T1000 (cell line): ENCODE results near the gene BAIAP2.

Experiments used
- DNase-seq: peaks from one replicate; lab custom pipeline; 2025; ENCODE audit warnings: mixed read lengths; lab: John Stamatoyannopoulos, UW

Gene BAIAP2

GRCh38 chr17:81110488-81111040 is 75.6 kb downstream of the BAIAP2 start:
- DNase-seq: no peak

GRCh38 chr17:81111066-81111465 is 76.1 kb downstream of the BAIAP2 start:
- no peak for DNase-seq

GRCh38 chr17:81112450-81112849 is 77.5 kb downstream of the BAIAP2 start:
- DNase-seq: no peak

GRCh38 chr17:81113158-81113724 is 78.3 kb downstream of the BAIAP2 start:
- no peak for DNase-seq

GRCh38 chr17:81114351-81115093 is 79.6 kb downstream of the BAIAP2 start:
- no peak for DNase-seq

GRCh38 chr17:81115219-81115618 is 80.3 kb downstream of the BAIAP2 start:
- DNase-seq: no peak

- no peak for DNase-seq
Observed at GRCh38 chr17:81115749-81116464, 81.0 kb downstream of the BAIAP2 start.

GRCh38 chr17:81116704-81117103 is 81.8 kb downstream of the BAIAP2 start:
- no peak for DNase-seq

- DNase-seq: no peak
Observed at GRCh38 chr17:81117672-81118198, 82.8 kb downstream of the BAIAP2 start.

GRCh38 chr17:81118308-81119221 is 83.6 kb downstream of the BAIAP2 start:
- DNase-seq: no peak

- peak; percentile 98 for DNase-seq
Observed at GRCh38 chr17:81119223-81120148, 84.5 kb downstream of the BAIAP2 start.

- DNase-seq: no peak
Observed at GRCh38 chr17:81120149-81120484, 85.2 kb downstream of the BAIAP2 start.

GRCh38 chr17:81120695-81121621 is 86.0 kb downstream of the BAIAP2 start:
- DNase-seq: no peak

- DNase-seq: no peak
Observed at GRCh38 chr17:81121841-81122733, 87.1 kb downstream of the BAIAP2 start.

GRCh38 chr17:81123052-81124048 is 88.4 kb downstream of the BAIAP2 start:
- DNase-seq: no peak

- DNase-seq: no peak
Observed at GRCh38 chr17:81124377-81124776, 89.4 kb downstream of the BAIAP2 start.

- no peak for DNase-seq
Observed at GRCh38 chr17:81125573-81126081, 90.7 kb downstream of the BAIAP2 start.
